ENCODE results near the gene AAGAB.
"Not testable (repeated sequence)": the region's sequence is repeated elsewhere in the genome, so short reads cannot be mapped to it uniquely, and the experiment has no call there.

Gene AAGAB

GRCh38 chr15:67259806-67260205 is 5.3 kb upstream of the AAGAB start:
- TF ChIP-seq CTCF (IDR thresholded peaks at IDR 0.05; ENCODE audit: borderline replicate concordance, insufficient read depth, low read depth, low read length), result no peak
- no peak overlapping the region for H3K4me3 ChIP-seq (ENCODE audit: low read depth, low read length)

GRCh38 chr15:67259379-67259778 is 4.9 kb upstream of the AAGAB start:
- no peak overlapping the region for H3K4me3 ChIP-seq (ENCODE audit: low read depth, low read length)
- TF ChIP-seq CTCF (IDR thresholded peaks at IDR 0.05; ENCODE audit: borderline replicate concordance, insufficient read depth, low read depth, low read length), result no peak

DNA sequence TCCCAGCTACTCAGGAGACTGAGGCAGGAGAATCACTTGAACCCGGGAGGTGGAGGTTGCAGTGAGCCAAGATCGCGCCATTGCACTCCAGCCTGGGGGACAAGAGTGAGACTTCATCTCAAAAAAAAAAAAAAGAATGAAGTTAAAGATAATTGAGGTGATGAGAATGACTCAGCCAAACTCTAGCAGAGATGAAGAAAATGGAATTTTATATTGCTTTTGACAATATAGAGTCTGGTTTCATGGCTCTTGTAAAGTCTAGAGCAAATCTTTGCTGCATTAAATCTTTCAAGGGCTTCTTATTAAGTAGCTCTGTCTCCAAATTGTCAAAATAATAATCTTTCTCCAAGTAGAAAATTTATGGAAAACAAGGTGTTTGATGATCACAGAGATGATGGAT is 4.0 kb upstream of the AAGAB start:
- not testable (repeated sequence) for H3K4me3 ChIP-seq (ENCODE audit: low read depth, low read length)

- no peak overlapping the region for H3K4me3 ChIP-seq (ENCODE audit: low read depth, low read length)
- no peak for TF ChIP-seq CTCF (IDR thresholded peaks at IDR 0.05; ENCODE audit: borderline replicate concordance, insufficient read depth, low read depth, low read length)
These were observed 1.6 kb upstream of the AAGAB start for GRCh38 chr15:67256051-67256450.

GRCh38 chr15:67253549-67254237 is 768 bp downstream of the AAGAB start:
- H3K4me3 ChIP-seq (ENCODE audit: low read depth, low read length), result peak overlapping the region; percentile 99
- TF ChIP-seq CTCF (IDR thresholded peaks at IDR 0.05; ENCODE audit: borderline replicate concordance, insufficient read depth, low read depth, low read length), result no peak

GRCh38 chr15:67253101-67253500 is 1.4 kb downstream of the AAGAB start:
- TF ChIP-seq CTCF (IDR thresholded peaks at IDR 0.05; ENCODE audit: borderline replicate concordance, insufficient read depth, low read depth, low read length), result no peak
- H3K4me3 ChIP-seq (ENCODE audit: low read depth, low read length), result peak overlapping the region; percentile 99

DNA sequence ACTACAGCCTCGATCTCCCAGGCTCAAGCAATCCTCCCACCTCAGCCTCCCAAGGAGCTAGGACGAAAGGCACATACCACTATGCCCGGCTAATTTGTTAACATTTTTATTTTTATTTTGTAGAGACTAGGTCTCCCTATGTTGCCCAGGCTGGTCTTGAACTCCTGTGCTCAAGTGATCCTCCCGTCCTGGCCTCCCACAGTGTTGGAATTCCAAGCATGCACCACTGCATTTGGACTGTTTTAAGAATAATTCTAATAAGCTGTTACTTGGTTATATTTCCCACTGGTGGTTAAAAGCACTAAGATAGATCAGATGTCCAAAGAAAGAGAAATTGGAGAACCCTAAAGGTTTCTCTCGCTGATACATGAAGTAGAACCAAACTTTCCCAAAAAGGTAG is 3.1 kb downstream of the AAGAB start:
- no peak for TF ChIP-seq CTCF (IDR thresholded peaks at IDR 0.05; ENCODE audit: borderline replicate concordance, insufficient read depth, low read depth, low read length)
- no peak overlapping the region for H3K4me3 ChIP-seq (ENCODE audit: low read depth, low read length)

All from GM12875 (cell line).